ENCODE data around the gene CCDC51. TPM values are rescaled to one million over a fixed set of nuclear protein-coding genes. Genes with fewer than 3 reads are reported as not detected.

The CCDC51 gene
- total and polyA plus RNA-seq, 2 of the 13 experiments (the other 11 are each of a cell fraction or from before 2014, with no cell fraction given), result 18.1 to 29.4 TPM

DNA sequence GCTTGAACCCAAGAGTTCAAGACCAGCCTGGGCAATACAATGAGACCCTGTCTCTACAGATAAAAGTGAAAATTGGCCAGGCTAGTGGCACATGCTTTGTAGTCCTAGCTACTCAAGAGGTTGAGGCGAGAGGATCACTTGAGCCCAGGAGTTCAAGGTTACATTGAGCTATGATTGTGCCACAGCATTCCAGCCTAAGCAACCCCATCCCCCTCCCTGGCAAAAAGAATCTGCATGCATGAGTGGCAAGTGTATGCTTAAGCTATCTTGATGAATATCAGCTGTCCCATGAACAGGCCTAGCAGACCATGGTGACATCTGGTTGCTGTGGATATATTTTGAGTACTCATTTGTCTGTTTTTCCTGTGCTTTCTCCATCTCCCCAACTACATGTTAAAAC lies 11.4 kb upstream of the CCDC51 start (continued):
- TF ChIP-seq, protein P1, sequence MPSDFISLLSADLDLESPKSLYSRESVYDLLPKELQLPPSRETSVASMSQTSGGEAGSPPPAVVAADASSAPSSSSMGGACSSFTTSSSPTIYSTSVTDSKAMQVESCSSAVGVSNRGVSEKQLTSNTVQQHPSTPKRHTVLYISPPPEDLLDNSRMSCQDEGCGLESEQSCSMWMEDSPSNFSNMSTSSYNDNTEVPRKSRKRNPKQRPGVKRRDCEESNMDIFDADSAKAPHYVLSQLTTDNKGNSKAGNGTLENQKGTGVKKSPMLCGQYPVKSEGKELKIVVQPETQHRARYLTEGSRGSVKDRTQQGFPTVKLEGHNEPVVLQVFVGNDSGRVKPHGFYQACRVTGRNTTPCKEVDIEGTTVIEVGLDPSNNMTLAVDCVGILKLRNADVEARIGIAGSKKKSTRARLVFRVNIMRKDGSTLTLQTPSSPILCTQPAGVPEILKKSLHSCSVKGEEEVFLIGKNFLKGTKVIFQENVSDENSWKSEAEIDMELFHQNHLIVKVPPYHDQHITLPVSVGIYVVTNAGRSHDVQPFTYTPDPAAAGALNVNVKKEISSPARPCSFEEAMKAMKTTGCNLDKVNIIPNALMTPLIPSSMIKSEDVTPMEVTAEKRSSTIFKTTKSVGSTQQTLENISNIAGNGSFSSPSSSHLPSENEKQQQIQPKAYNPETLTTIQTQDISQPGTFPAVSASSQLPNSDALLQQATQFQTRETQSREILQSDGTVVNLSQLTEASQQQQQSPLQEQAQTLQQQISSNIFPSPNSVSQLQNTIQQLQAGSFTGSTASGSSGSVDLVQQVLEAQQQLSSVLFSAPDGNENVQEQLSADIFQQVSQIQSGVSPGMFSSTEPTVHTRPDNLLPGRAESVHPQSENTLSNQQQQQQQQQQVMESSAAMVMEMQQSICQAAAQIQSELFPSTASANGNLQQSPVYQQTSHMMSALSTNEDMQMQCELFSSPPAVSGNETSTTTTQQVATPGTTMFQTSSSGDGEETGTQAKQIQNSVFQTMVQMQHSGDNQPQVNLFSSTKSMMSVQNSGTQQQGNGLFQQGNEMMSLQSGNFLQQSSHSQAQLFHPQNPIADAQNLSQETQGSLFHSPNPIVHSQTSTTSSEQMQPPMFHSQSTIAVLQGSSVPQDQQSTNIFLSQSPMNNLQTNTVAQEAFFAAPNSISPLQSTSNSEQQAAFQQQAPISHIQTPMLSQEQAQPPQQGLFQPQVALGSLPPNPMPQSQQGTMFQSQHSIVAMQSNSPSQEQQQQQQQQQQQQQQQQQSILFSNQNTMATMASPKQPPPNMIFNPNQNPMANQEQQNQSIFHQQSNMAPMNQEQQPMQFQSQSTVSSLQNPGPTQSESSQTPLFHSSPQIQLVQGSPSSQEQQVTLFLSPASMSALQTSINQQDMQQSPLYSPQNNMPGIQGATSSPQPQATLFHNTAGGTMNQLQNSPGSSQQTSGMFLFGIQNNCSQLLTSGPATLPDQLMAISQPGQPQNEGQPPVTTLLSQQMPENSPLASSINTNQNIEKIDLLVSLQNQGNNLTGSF (CRISPR knock-in tag; IDR thresholded peaks at IDR 0.05), result no peak
- TF ChIP-seq SNAI1 (CRISPR knock-in tag; IDR thresholded peaks at IDR 0.05; ENCODE audit: borderline replicate concordance) (no peak), CEBPB (IDR thresholded peaks at IDR 0.05; ENCODE audit: borderline replicate concordance, low read depth, low read length) (peak; percentile 23; the same call in 1 of the 2 replicates), ZNF749 (CRISPR knock-in tag; IDR thresholded peaks at IDR 0.05; ENCODE audit: borderline replicate concordance) (no peak), ZFX (CRISPR knock-in tag; IDR thresholded peaks at IDR 0.05; ENCODE audit: low read depth) (no peak)

DNA sequence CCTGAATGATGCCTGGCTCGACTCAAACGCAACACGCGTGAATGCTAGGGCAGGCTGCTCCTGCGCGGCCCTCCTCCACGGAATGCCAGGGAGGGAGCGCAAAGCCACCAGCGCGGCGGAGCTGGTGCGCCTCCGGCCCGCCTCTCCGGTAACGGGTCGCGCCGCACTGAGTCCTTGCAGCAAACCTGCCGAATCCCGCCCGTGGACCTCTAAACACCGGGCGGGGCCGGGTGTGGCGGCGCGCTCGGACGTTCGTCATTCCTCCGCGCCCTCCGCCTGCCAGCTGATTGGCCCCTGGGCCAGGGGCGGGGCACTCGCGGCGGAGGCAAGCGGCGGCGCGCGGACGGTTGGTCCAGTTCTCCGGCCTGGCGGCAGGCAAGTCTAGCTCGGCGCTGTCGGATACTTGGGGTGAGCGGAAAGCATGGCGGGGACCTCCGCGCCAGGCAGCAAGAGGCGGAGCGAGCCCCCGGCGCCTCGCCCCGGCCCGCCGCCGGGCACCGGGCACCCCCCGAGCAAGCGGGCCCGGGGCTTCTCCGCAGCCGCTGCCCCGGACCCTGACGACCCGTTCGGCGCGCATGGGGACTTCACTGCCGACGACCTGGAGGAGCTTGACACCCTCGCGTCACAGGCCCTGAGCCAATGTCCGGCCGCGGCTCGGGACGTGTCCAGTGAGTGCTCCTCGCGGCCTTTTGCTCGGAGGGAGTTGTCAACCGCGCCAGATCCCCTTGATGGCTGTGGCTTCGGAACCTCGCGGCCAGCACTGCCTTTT lies 6.7 kb upstream of the CCDC51 start, which contains the start of gene ATRIP:
Gene ATRIP, plus strand, starts transcription at position 313 of the 769 bp plus-strand sequence. Its CDS starts 109 bp downstream, at position 422.
- no TSS peak for BruUV-seq (replicated peaks)
- Histone ChIP-seq H3K36me3 (replicated peaks in 1 of 2; ENCODE audit: control insufficient read depth in 1 of 2, insufficient read depth in 2 of 2, low read length in 2 of 2) (peaks cover 2 to 8% of the 10 kb centered on the region in 2 experiments; a peak in 2 of 5 replicates), H3K4me1 (ENCODE audit: insufficient read depth, low read length) (peaks cover 59% of the 10 kb centered on the region), H4K20me1 (ENCODE audit: insufficient read depth, low read length) (peaks cover 3% of the 10 kb centered on the region), H2AFZ (ENCODE audit: low read length) (no peak within 1 kb of the TSS), H3K27me3 (ENCODE audit: control insufficient read depth in 1 of 2, insufficient read depth in 2 of 2, low read length in 2 of 2) (no peaks in the 10 kb centered on the region; a peak in 1 of 5 replicates), H3K79me2 (ENCODE audit: insufficient read depth, low read length) (peaks cover 20% of the 10 kb centered on the region), H3K4me3 (replicated peaks in 1 of 3; ENCODE audit: insufficient read depth in 1 of 3, low read depth in 2 of 3, low read length in 3 of 3) (peak within 1 kb of the TSS; percentile 74 to 100 (median 86)), H3K27ac (ENCODE audit: extremely low read length, insufficient read depth, low read length) (peak within 1 kb of the TSS; percentile 78), H3K4me2 (ENCODE audit: low read depth, low read length) (peak within 1 kb of the TSS; percentile 96), H3K9me3 (ENCODE audit: low read length) (no peaks in the 10 kb centered on the region), H3K9ac (ENCODE audit: insufficient read depth, low read depth, low read length) (peak within 1 kb of the TSS; percentile 80)
- no CpG with 5 or more reads among the region's 91 CpGs for WGBS (ENCODE audit: low lambda C conversion rate)
- ChIA-PET POLR2A (interaction anchor here (1.0 to 4.5 kb wide), 13 partner anchors 8 to 206 kb away, joined by 3 to 50 read pairs (median 5); partner anchors contain the start of genes PFKFB4, PLXNB1 and ZNF589), CTCF (ENCODE audit: low intra/inter-chr PET ratio, low total read pairs) (interaction anchor here (1.0 kb wide), 1 partner anchor 19 kb away, joined by 3 read pairs; no protein-coding TSS in a partner anchor)
- in situ Hi-C loops (cut with HindIII; ENCODE audit: extremely low pct_ligation_motif_present, low pct_unique_long_range_greater_than_20kb) (no loop called here), intact Hi-C loops (cut with micrococcal nuclease; ENCODE audit: unreplicated experiment) (no loop called here)
- FAIRE-seq (no peak), ATAC-seq (peak; percentile 92), DNase-seq (ENCODE audit: low spot score) (peak; percentile 80)
- TF ChIP-seq, protein P2, sequence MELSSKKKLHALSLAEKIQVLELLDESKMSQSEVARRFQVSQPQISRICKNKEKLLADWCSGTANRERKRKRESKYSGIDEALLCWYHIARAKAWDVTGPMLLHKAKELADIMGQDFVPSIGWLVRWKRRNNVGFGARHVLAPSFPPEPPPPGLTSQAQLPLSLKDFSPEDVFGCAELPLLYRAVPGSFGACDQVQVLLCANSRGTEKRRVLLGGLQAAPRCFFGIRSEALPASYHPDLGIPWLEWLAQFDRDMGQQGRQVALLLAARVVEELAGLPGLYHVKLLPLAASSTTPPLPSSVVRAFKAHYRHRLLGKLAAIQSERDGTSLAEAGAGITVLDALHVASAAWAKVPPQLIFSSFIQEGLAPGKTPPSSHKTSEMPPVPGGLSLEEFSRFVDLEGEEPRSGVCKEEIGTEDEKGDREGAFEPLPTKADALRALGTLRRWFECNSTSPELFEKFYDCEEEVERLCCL (CRISPR knock-in tag; IDR thresholded peaks at IDR 0.05; ENCODE audit: borderline replicate concordance), result no peak
- no peak for TF ChIP-seq TCF7 (IDR thresholded peaks at IDR 0.05; ENCODE audit: low read depth)
- TF ChIP-seq, protein P3, sequence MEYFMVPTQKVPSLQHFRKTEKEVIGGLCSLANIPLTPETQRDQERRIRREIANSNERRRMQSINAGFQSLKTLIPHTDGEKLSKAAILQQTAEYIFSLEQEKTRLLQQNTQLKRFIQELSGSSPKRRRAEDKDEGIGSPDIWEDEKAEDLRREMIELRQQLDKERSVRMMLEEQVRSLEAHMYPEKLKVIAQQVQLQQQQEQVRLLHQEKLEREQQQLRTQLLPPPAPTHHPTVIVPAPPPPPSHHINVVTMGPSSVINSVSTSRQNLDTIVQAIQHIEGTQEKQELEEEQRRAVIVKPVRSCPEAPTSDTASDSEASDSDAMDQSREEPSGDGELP (IDR thresholded peaks at IDR 0.05; ENCODE audit: borderline replicate concordance, low read depth), result peak; percentile 84; the same call in 1 of the 2 replicates
- no peak for TF ChIP-seq RBM39 (IDR thresholded peaks at IDR 0.05; ENCODE audit: low read depth, low read length, poor library complexity, severe bottlenecking)
- TF ChIP-seq ZNF749 (CRISPR knock-in tag; IDR thresholded peaks at IDR 0.05; ENCODE audit: borderline replicate concordance), result no peak; the same call in 1 of the 2 replicates
- TF ChIP-seq MAF1 (CRISPR knock-in tag; IDR thresholded peaks at IDR 0.05; ENCODE audit: borderline replicate concordance), result no peak
- TF ChIP-seq, protein P4, sequence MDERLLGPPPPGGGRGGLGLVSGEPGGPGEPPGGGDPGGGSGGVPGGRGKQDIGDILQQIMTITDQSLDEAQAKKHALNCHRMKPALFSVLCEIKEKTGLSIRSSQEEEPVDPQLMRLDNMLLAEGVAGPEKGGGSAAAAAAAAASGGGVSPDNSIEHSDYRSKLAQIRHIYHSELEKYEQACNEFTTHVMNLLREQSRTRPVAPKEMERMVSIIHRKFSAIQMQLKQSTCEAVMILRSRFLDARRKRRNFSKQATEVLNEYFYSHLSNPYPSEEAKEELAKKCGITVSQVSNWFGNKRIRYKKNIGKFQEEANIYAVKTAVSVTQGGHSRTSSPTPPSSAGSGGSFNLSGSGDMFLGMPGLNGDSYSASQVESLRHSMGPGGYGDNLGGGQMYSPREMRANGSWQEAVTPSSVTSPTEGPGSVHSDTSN (CRISPR knock-in tag; IDR thresholded peaks at IDR 0.05), result no peak
- TF ChIP-seq ZSCAN9 (CRISPR knock-in tag; IDR thresholded peaks at IDR 0.05; ENCODE audit: borderline replicate concordance), result no peak

Data from HepG2 (cell line).